Measurements from ENCODE around the gene PLOD1. TPM values are rescaled to one million over a fixed set of nuclear protein-coding genes. Genes with fewer than 3 reads are reported as not detected.
"Not testable (repeated sequence)": the region's sequence is repeated elsewhere in the genome, so short reads cannot be mapped to it uniquely, and the experiment has no call there.

Gene PLOD1
- total RNA-seq, 1 donor from 2014 or later, result 203 TPM

DNA sequence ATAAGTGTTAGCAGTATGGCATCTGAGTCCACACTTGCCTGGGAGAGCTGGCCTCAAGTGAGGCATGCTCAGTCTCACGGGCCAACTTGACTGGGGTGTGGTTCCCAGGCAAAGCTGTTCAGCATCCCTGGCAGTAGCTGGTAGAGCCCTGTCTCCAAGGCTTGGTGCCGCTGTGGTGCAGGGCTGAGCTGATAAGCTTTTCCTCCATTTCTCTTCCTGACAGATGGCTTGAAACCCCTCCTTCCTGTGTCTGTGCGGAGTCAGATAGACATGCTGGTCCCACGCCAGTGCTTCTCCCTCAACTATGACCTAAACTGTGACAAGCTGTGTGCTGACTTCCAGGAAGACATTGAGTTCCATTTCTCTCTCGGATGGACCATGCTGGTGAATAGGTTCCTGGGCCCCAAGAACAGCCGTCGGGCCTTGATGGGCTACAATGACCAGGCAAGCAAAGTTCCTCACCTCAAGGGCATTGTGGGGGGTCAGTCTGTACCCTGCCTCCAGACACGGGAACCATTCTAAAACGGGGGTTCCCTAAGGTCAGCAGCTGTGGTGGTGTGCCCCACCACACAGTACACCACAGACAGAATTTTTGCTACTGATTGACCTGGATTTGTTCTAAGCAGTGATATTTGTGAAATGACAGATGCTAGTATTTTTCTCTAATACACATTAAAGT is 71.1 kb downstream of the PLOD1 start:
- no peaks in the 10 kb centered on the region for H3K4me1 Mint-ChIP-seq
- no peak for DNase-seq (ENCODE audit: low spot score in 2 of 2, unreplicated experiment in 2 of 2)
- H3K27ac Mint-ChIP-seq, result no peak overlapping the region
- H3K4me3 Mint-ChIP-seq, result no peak overlapping the region
- TF ChIP-seq, protein P1, sequence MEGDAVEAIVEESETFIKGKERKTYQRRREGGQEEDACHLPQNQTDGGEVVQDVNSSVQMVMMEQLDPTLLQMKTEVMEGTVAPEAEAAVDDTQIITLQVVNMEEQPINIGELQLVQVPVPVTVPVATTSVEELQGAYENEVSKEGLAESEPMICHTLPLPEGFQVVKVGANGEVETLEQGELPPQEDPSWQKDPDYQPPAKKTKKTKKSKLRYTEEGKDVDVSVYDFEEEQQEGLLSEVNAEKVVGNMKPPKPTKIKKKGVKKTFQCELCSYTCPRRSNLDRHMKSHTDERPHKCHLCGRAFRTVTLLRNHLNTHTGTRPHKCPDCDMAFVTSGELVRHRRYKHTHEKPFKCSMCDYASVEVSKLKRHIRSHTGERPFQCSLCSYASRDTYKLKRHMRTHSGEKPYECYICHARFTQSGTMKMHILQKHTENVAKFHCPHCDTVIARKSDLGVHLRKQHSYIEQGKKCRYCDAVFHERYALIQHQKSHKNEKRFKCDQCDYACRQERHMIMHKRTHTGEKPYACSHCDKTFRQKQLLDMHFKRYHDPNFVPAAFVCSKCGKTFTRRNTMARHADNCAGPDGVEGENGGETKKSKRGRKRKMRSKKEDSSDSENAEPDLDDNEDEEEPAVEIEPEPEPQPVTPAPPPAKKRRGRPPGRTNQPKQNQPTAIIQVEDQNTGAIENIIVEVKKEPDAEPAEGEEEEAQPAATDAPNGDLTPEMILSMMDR (IDR thresholded peaks at IDR 0.05; ENCODE audit: unreplicated experiment), result no peak
- peaks cover 64% of the 10 kb centered on the region for H3K36me3 Mint-ChIP-seq
- H3K9me3 Mint-ChIP-seq, result no peaks in the 10 kb centered on the region
- H3K27me3 Mint-ChIP-seq (ENCODE audit: low read depth), result no peaks in the 10 kb centered on the region

DNA sequence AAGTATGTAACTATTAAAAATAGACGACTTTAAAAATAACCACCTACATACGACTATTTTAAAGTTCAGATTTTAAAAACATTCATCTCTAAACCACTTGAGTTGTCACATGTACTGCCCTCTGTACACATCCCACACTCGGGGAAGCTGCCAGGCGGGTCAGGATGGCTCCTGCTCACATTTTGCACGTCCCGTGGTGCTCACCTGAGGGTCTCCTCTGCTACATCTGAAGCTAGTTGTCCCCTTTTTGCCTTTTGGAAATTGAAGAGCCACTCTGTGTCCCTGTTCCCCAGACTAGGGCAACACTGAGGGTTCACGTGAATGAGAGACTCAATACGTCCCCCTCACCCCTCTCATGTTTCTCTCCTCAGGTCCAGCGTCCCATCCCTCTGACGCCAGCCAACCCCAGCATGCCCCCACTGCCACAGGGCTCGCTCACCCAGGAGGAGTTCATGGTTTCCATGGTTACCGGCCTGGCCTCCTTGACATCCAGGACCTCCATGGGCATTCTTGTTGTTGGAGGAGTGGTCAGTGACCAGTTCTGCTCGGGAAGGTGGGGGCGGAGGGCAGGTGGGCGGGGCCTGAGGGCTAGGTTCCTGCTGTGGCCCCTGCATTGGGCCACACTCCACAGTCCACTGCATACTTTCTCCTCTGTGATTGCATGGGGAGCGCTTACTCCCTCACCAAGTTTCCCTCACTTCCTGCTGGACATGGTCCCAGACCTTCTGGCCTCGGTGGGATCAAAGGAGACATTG is 71.8 kb downstream of the PLOD1 start:
- no peak overlapping the region for H3K4me3 Mint-ChIP-seq

DNA sequence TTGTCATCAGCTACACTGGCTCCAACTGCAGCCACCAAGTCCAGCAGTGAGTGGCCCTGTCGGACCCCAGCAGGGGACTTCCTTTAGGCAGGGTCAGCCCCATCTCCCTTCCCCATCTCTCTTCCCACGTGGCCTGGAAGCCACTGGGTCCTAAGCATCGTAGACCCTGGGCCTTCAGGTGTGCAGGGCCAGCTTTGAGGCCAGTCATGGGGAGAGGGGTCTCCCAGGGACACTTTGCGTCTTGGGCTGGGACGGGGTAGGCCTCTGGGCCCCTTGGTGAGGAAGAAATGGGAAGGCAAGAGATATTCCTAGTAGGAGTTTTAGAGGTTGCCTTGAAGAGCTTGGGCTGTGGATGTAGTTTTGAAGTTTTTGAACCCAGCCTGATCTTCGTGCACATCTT is 72.7 kb downstream of the PLOD1 start:
- no peaks in the 10 kb centered on the region for H3K4me1 Mint-ChIP-seq
- H3K27ac Mint-ChIP-seq, result no peak overlapping the region
- H3K27me3 Mint-ChIP-seq (ENCODE audit: low read depth), result no peaks in the 10 kb centered on the region
- no peaks in the 10 kb centered on the region for H3K9me3 Mint-ChIP-seq
- H3K36me3 Mint-ChIP-seq, result peaks cover 65% of the 10 kb centered on the region
- TF ChIP-seq, protein P1 (IDR thresholded peaks at IDR 0.05; ENCODE audit: unreplicated experiment), result no peak
- H3K4me3 Mint-ChIP-seq, result no peak overlapping the region
- no peak for DNase-seq (ENCODE audit: low spot score in 2 of 2, unreplicated experiment in 2 of 2)

More for the DNA sequence above, 71.8 kb downstream of the PLOD1 start:
- DNase-seq (ENCODE audit: low spot score in 2 of 2, unreplicated experiment in 2 of 2), result no peak
- Mint-ChIP-seq H3K9me3 (no peaks in the 10 kb centered on the region), H3K4me1 (no peaks in the 10 kb centered on the region), H3K27ac (no peak overlapping the region), H3K36me3 (peaks cover 66% of the 10 kb centered on the region), H3K27me3 (ENCODE audit: low read depth) (no peaks in the 10 kb centered on the region)
- TF ChIP-seq, protein P1 (IDR thresholded peaks at IDR 0.05; ENCODE audit: unreplicated experiment), result no peak

DNA sequence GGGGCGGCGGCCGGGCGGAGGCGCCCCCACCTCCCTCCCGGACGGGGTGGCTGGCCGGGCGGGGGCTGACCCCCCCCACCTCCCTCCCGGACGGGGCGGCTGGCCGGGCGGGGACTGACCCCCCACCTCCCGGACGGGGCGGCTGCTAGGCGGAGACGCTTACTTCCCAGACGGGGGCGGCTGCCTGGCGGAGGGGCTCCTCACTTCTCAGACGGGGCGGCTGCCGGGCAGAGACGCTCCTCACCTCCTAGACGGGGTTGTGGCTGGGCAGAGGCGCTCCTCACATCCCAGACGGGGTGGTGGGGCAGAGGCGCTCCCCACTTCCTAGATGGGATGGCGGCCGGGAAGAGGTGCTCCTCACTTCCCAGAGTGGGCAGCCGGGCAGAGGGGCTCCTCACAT is 73.8 kb downstream of the PLOD1 start:
- H3K4me1 Mint-ChIP-seq; H3K27ac Mint-ChIP-seq; H3K27me3 Mint-ChIP-seq (ENCODE audit: low read depth); H3K9me3 Mint-ChIP-seq; DNase-seq (ENCODE audit: low spot score in 2 of 2, unreplicated experiment in 2 of 2); H3K4me3 Mint-ChIP-seq: not testable (repeated sequence)
- peaks cover 58% of the 10 kb centered on the region for H3K36me3 Mint-ChIP-seq

DNA sequence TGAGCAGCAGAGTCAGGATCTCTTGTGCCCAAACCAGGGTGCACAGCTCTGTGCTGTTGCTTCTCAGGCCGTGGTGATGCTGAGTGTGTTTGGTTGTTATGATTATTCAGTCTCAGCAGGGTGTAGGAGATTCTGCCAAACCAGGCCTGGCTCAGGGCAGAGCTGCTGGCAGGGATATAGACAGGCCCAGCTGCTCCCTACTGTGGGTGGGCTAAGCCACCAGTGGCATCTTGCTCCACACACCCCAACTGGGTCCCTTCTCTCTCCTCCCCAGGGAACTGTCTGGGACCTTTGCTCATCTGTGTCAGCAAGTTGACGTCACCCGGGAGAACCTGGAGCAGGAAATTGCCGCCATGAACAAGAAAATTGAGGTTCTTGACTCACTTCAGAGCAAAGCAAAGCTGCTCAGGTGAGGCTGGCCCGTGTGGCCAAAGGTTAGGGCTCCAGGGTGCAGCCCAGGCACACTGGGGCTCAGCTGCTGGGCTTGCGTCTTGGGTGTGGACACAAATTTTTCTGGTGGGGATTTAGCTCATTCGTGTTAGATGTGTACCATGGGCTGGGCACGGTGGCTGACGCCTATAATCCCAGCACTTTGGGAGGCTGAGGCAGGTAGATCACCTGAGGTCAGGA is 74.9 kb downstream of the PLOD1 start:
- Mint-ChIP-seq H3K4me3 (no peak overlapping the region), H3K9me3 (no peaks in the 10 kb centered on the region), H3K4me1 (no peaks in the 10 kb centered on the region), H3K36me3 (peaks cover 50% of the 10 kb centered on the region), H3K27ac (no peak overlapping the region), H3K27me3 (ENCODE audit: low read depth) (no peaks in the 10 kb centered on the region)
- DNase-seq (ENCODE audit: low spot score in 2 of 2, unreplicated experiment in 2 of 2), result no peak
- TF ChIP-seq, protein P1 (IDR thresholded peaks at IDR 0.05; ENCODE audit: unreplicated experiment), result no peak
